BLaER1 (cell line): Measurements from ENCODE around the gene SLC4A11.
"Not testable (repeated sequence)": the region's sequence is repeated elsewhere in the genome, so short reads cannot be mapped to it uniquely, and the experiment has no call there.

ENCODE experiments used
- H3K27ac ChIP-seq: shearing (Covaris generic); formaldehyde crosslinking; 2 replicates; pipeline ENCODE4 v1.8.1; 2022
- H3K27me3 ChIP-seq: shearing (Covaris generic); formaldehyde crosslinking; 2 replicates; pipeline ENCODE4 v1.8.1; 2022
- H3K36me3 ChIP-seq: shearing (Covaris generic); formaldehyde crosslinking; 2 replicates; pipeline ENCODE4 v1.8.1; 2022
- H3K4me1 ChIP-seq: shearing (Covaris generic); formaldehyde crosslinking; 2 replicates; pipeline ENCODE4 v1.8.1; 2022
- H3K4me2 ChIP-seq: shearing (Covaris generic); formaldehyde crosslinking; 2 replicates; pipeline ENCODE4 v1.8.1; 2022
- H3K4me3 ChIP-seq: shearing (Covaris generic); formaldehyde crosslinking; 2 replicates; pipeline ENCODE4 v1.8.1; 2022
- H3K9ac ChIP-seq: shearing (Covaris generic); formaldehyde crosslinking; 2 replicates; pipeline ENCODE4 v1.8.1; 2022
- H3K9me3 ChIP-seq: shearing (Covaris generic); formaldehyde crosslinking; 2 replicates; pipeline ENCODE4 v1.8.1; 2022
- H4K20me1 ChIP-seq: shearing (Covaris generic); formaldehyde crosslinking; 2 replicates; pipeline ENCODE4 v1.8.1; 2022
- Cebpa-rat ChIP-seq: shearing (Covaris generic); IDR thresholded peaks from 2 replicates; pipeline ENCODE4 v1.8.1; 2022

The SLC4A11 gene

DNA sequence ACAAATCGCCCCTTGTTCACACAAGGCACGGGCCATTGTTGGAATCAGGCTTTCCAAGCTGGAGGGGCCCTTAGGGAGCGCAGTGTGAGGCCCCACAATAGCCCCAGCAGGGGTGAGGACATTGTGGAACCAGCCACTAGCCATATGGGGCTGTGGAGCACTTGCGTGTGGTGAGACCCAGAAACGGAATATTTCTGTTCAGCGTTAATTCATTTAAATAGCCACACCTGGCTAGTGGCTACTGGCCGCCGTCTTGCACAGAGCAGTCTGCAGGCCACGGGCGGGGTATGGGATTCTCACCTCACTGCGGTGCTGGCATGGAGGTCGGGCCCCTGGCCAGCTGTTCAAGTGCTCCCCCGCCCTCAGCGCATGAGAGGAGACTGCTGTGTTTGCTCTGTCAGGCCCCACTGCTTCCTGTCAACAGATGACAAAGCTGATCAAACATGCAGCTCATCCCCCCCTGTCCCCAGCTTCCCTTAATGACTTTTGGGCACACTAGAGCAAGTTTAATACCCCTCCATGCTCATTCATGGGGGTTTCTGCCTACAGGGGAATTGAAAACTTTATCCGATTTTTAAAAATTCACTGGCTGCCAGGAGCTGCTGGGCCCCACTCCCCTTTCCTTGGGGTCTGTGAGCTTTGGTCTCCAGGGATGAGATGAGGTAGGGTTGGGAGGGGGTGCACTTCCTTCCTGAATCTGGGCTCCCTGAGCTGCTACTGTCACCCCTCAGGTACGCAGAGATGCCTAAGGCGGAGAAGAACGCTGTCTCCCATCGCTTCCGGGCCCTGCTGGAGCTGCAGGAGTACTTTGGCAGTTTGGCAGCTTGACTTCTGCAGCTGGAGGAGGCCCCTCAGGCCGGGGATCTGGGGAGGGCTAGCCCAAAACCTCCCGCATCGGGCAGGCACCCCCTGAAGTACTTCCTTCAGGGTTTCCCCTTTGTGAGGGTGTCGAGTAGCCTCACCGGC, 16.1 kb downstream of the SLC4A11 start:
- Histone ChIP-seq H3K9me3 (no peaks in the 10 kb centered on the region), H3K27me3 (no peaks in the 10 kb centered on the region), H3K9ac (peak overlapping the region; percentile 62), H3K4me2 (peak overlapping the region; percentile 99), H3K36me3 (peaks cover 61% of the 10 kb centered on the region), H3K27ac (peak overlapping the region; percentile 78), H3K4me3 (peak overlapping the region; percentile 53), H4K20me1 (peaks cover 28% of the 10 kb centered on the region), H3K4me1 (peaks cover 51% of the 10 kb centered on the region)
- TF ChIP-seq Cebpa-rat, result no peak

DNA sequence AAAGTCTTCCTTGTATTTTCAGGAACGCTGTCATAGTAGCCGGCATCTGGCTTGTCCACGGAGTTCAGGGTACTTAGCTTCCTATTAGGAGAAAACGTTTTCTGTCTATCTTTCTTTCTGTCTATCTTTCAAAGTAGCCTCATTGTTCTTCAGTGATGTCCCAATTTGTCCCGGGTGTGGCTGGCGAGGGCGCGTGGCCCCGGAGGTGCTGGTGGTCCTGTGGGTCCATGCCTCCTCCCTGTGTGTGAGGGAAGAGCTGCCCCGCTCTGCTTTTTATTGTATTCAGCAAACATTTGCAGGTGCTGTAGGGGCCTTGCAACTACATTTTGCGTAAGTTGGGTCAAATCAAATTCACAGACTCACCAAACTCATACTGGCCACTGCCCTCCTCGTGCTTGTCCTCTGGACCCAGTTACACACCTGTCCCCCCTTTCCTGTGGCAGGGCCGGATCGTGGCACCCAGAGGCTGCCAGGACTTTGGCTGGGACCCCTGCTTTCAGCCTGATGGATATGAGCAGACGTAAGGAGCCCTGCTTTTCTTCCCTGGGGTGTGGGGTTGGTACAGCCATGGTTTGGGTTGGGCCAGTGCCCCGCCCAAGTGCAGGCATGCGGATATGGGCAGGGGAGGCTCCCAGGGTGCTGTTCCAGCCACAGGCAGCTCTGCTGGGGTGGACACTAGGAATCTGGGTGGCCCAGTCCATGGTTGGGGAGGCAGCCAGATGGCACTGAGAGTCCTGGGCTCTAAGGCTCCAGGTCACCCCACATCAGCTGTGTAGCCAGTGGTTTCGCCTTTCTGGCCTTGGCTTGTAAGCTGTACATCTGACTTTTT, 17.4 kb downstream of the SLC4A11 start:
- peaks cover 58% of the 10 kb centered on the region for H3K4me1 ChIP-seq
- peaks cover 28% of the 10 kb centered on the region for H4K20me1 ChIP-seq
- peaks cover 66% of the 10 kb centered on the region for H3K36me3 ChIP-seq
- no peak for TF ChIP-seq Cebpa-rat
- H3K9me3 ChIP-seq, result no peaks in the 10 kb centered on the region
- no peak overlapping the region for H3K9ac ChIP-seq
- H3K4me2 ChIP-seq, result peak overlapping the region; percentile 99
- H3K27ac ChIP-seq, result 0 out of 2 replicates have a peak overlapping the region, but pooled peaks have one; percentile 14
- H3K4me3 ChIP-seq, result no peak overlapping the region
- H3K27me3 ChIP-seq, result no peaks in the 10 kb centered on the region

DNA sequence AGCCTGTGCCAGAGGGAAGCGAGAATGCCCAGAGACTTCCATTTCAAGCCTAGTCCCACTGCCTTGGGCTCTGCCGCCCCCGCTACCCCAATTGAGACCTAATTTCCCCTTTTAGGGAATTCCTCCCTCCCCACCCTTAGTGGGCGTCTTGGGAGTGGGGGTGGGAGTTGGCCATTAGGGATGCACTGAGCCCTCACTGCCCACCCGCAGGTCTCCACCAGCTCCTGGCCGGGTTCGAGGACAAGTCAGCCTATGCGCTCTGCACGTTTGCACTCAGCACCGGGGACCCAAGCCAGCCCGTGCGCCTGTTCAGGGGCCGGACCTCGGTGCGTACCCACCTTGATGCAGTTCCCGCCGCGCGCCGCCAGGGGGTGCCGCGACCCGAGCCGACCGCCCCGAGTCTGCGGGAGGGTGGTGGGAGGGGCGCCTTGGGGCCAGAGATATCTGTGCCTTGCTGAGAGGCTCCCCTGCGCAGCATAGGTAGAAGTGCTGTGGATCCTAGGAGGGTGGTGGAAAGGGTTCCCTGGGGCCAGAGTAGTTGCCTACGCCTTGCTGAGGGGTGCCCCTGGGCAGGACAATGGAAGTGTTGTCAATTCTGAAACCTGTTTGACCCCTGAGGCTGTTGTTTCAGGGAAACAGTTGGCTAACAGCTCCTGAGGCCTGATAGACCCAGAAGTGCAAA, 20.5 kb downstream of the SLC4A11 start:
- no peak for TF ChIP-seq Cebpa-rat
- H3K27ac ChIP-seq, result no peak overlapping the region
- peaks cover 35% of the 10 kb centered on the region for H3K4me1 ChIP-seq
- H4K20me1 ChIP-seq, result peaks cover 22% of the 10 kb centered on the region
- H3K27me3 ChIP-seq, result no peaks in the 10 kb centered on the region
- no peak overlapping the region for H3K4me3 ChIP-seq
- 0 out of 2 replicates have a peak overlapping the region, but pooled peaks have one; percentile 22 for H3K4me2 ChIP-seq
- no peak overlapping the region for H3K9ac ChIP-seq
- no peaks in the 10 kb centered on the region for H3K9me3 ChIP-seq
- H3K36me3 ChIP-seq, result peaks cover 89% of the 10 kb centered on the region

DNA sequence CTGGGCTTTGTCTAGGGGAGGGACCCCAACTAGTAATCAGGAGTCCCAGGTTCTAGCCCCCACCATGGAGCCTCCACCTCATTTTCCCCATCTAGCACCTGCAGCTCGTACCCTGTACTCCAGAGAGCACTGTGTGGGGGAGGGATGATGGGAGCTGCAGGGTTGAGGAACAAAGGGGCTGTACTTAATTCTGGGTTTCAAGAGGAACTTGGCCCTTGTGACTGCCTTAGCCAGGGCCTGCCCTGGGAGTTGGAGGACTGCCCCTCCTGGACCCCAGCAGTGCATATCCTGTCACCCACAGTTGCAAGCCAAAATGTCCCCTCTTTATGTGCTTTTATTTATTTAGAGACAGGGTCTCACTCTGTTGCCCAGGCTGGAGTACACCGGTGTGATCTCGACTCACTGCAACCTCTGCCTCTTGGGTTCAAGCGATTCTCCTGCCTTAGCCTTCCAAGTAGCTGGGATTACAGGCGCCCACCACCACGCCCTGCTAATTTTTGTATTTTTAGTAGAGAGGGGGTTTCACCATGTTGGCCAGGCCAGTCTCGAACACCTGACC, 23.6 kb downstream of the SLC4A11 start:
- not testable (repeated sequence) for H3K4me3 ChIP-seq, H3K27me3 ChIP-seq, H3K4me2 ChIP-seq, H3K27ac ChIP-seq, H3K9me3 ChIP-seq, H3K9ac ChIP-seq
- H3K4me1 ChIP-seq, result peaks cover 23% of the 10 kb centered on the region
- peaks cover 11% of the 10 kb centered on the region; the same call in 1 of the 2 replicates for H4K20me1 ChIP-seq
- H3K36me3 ChIP-seq, result peaks cover 75% of the 10 kb centered on the region

DNA sequence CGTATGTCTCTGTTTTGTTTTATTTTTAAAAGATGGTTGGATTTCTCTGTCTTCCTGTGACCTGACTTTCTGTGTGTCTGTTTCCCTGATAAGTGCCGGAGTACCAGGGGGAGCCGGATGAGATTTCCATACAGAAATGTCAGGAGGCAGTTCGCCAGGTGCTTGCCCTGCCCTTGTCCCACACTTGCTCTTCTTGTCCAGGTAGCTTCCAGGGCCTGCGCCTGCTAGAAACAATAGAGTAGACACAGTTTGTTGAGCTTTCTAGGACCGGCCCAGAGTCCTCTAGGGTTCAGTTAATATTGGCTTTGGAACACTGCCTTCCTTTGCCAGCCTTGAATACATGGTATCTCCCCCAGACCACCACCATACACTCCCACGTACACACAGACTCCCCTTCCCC, 25.8 kb downstream of the SLC4A11 start:
- H3K4me1 ChIP-seq, result peaks cover 30% of the 10 kb centered on the region
- H3K27me3 ChIP-seq, result no peaks in the 10 kb centered on the region
- peaks cover 54% of the 10 kb centered on the region for H3K36me3 ChIP-seq
- TF ChIP-seq Cebpa-rat, result no peak
- no peak overlapping the region for H3K4me2 ChIP-seq
- no peaks in the 10 kb centered on the region for H3K9me3 ChIP-seq
- no peak overlapping the region for H3K27ac ChIP-seq
- peaks cover 11% of the 10 kb centered on the region; the same call in 1 of the 2 replicates for H4K20me1 ChIP-seq
- no peak overlapping the region for H3K4me3 ChIP-seq
- H3K9ac ChIP-seq, result peak overlapping the region; percentile 27; the same call in 1 of the 2 replicates

DNA sequence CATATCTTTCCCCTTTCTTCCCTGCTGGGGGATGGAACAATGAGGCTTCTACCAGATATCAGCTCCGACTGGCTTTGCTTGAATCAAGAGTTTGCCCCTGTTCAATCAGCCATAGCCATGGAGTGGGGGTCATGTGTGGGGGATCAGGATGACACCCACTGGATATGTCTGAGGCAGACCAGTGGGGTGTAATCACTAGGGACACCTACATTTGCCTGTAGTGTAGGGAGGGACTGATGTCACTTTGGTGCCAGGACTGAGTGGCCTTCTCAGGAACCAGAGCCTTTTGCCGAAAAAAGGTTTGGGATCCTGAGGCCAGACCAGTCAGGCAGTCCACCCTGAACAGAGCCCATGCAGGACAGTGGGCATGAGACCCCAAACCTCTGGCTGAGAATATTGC, 28.6 kb downstream of the SLC4A11 start:
- Histone ChIP-seq H3K36me3 (peaks cover 26% of the 10 kb centered on the region), H3K4me1 (peaks cover 26% of the 10 kb centered on the region), H3K4me3 (peak overlapping the region; percentile 98), H4K20me1 (peaks cover 11% of the 10 kb centered on the region; the same call in 1 of the 2 replicates), H3K9me3 (no peaks in the 10 kb centered on the region), H3K27me3 (no peaks in the 10 kb centered on the region), H3K4me2 (peak overlapping the region; percentile 97), H3K27ac (peak overlapping the region; percentile 89), H3K9ac (peak overlapping the region; percentile 93)
- no peak for TF ChIP-seq Cebpa-rat

DNA sequence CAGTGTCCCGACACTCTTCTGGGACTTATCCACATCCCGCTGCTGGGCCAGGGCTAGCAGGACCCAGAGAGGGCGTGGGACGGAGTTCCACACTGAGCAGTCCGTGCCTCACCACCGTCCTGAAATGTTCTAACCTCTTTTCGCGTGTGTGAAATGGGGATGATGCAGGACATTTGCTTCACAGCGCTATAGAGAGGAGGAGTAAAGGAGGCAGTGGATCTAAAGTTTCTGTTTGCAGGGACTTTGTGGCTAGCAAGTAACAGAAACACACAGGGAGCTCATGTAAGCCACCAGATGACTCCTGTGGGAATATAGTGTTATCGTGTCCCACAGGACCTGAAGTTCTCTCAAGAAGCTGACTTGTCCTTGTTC, 29.1 kb downstream of the SLC4A11 start:
- Histone ChIP-seq H3K4me2 (peak overlapping the region; percentile 97), H3K36me3 (peaks cover 21% of the 10 kb centered on the region), H3K4me1 (peaks cover 26% of the 10 kb centered on the region), H3K9me3 (no peaks in the 10 kb centered on the region), H3K9ac (peak overlapping the region; percentile 93), H3K27ac (peak overlapping the region; percentile 89), H3K4me3 (peak overlapping the region; percentile 98), H4K20me1 (peaks cover 11% of the 10 kb centered on the region; the same call in 1 of the 2 replicates), H3K27me3 (no peaks in the 10 kb centered on the region)
- no peak for TF ChIP-seq Cebpa-rat

DNA sequence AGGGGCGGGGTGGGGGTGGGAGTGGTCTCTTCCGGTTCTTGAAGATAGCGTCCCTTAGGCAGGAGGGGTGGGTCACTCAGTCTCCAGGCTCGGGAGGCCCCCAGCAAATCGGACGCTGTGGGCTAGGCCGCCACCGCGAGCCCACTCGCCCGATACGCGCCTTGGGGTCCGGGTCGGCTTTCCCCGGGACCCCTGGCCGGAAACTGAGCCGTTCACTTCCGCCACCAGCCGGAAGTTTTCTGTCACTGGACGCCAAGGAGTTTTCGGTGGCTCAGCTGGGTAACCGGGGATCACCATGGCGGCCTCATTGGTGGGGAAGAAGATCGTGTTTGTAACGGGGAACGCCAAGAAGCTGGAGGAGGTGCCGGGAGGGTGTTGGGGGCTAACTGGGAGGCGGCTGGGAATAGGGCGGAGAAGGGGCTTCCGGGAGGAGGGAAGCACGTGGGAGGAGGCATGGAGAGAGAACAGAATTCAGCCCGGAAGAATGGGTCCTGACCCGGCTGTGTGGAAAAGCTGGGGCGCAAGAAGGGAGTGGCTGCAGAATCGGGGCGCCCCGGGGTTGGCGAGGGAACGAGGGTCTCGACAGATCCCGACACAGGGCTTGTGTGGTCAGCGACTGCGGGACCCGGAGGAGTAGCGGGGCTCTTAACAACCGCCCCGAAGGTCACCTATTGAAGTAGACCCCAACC, 29.6 kb downstream of the SLC4A11 start, which contains the start of gene ITPA:
Gene ITPA (plus strand): TSS at position 242 of the 689 bp plus-strand sequence. CDS start 54 bp downstream, at position 296.
- H3K9ac ChIP-seq, result peak within 1 kb of the TSS; percentile 93
- H3K9me3 ChIP-seq, result no peaks in the 10 kb centered on the region
- H4K20me1 ChIP-seq, result peaks cover 11% of the 10 kb centered on the region; the same call in 1 of the 2 replicates
- no peak for TF ChIP-seq Cebpa-rat
- peak within 1 kb of the TSS; percentile 98 for H3K4me3 ChIP-seq
- H3K4me2 ChIP-seq, result peak within 1 kb of the TSS; percentile 97
- H3K27ac ChIP-seq, result peak within 1 kb of the TSS; percentile 89
- H3K36me3 ChIP-seq, result peaks cover 18% of the 10 kb centered on the region
- no peaks in the 10 kb centered on the region for H3K27me3 ChIP-seq
- H3K4me1 ChIP-seq, result peaks cover 26% of the 10 kb centered on the region
